Mesothelial cell of epicardium (in vitro differentiated cells): ENCODE data around the gene TCEAL1. TPM values are rescaled to one million over a fixed set of nuclear protein-coding genes. Genes with fewer than 3 reads are reported as not detected.
"Not testable (repeated sequence)": the region's sequence is repeated elsewhere in the genome, so short reads cannot be mapped to it uniquely, and the experiment has no call there.

Source experiments
- DNase-seq, 2 experiments: peaks; one replicate each; pipeline ENCODE4 v3.0.0; 2021; ENCODE audit warnings: low spot score in 2 of 2; ENCODE audit not compliant: unreplicated experiment in 2 of 2
- H3K27ac Mint-ChIP-seq: 2 replicates; pipeline ENCODE4 v1.8.0; 2021; ENCODE audit warnings: mixed read lengths
- H3K27me3 Mint-ChIP-seq: 2 replicates; pipeline ENCODE4 v1.8.0; 2021; ENCODE audit warnings: low read depth, mixed read lengths
- H3K36me3 Mint-ChIP-seq: 2 replicates; pipeline ENCODE4 v1.8.0; 2021; ENCODE audit warnings: mixed read lengths
- H3K4me1 Mint-ChIP-seq: 2 replicates; pipeline ENCODE4 v1.8.0; 2021; ENCODE audit warnings: mixed read lengths
- H3K4me3 Mint-ChIP-seq: 2 replicates; pipeline ENCODE4 v1.8.0; 2021; ENCODE audit warnings: mild to moderate bottlenecking, moderate library complexity, mixed read lengths
- H3K9me3 Mint-ChIP-seq: 2 replicates; pipeline ENCODE4 v1.8.0; 2021; ENCODE audit warnings: mixed read lengths
- total RNA-seq: library from RNA; stranded (reverse); gene quantifications from 3 replicates; pipeline ENCODE4 v1.2.1, GENCODE V29; 2021
- TF ChIP-seq, protein P1 (sequence below): fragments of 200-600 bp; sonication (generic); IDR thresholded peaks from one replicate; pipeline ENCODE4 v1.5.0; 2021; ENCODE audit warnings: antibody characterized with exemption; ENCODE audit not compliant: unreplicated experiment

The TCEAL1 gene
- total RNA-seq, 1 donor from 2014 or later = 18.8 TPM

- TF ChIP-seq, protein P1, sequence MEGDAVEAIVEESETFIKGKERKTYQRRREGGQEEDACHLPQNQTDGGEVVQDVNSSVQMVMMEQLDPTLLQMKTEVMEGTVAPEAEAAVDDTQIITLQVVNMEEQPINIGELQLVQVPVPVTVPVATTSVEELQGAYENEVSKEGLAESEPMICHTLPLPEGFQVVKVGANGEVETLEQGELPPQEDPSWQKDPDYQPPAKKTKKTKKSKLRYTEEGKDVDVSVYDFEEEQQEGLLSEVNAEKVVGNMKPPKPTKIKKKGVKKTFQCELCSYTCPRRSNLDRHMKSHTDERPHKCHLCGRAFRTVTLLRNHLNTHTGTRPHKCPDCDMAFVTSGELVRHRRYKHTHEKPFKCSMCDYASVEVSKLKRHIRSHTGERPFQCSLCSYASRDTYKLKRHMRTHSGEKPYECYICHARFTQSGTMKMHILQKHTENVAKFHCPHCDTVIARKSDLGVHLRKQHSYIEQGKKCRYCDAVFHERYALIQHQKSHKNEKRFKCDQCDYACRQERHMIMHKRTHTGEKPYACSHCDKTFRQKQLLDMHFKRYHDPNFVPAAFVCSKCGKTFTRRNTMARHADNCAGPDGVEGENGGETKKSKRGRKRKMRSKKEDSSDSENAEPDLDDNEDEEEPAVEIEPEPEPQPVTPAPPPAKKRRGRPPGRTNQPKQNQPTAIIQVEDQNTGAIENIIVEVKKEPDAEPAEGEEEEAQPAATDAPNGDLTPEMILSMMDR = no peak
- H3K4me3 Mint-ChIP-seq = no peak overlapping the region
- H3K27ac Mint-ChIP-seq = no peak overlapping the region
- peaks cover 22% of the 10 kb centered on the region for H3K9me3 Mint-ChIP-seq
- DNase-seq = no peak
- no peaks in the 10 kb centered on the region for H3K4me1 Mint-ChIP-seq
- peaks cover 11% of the 10 kb centered on the region for H3K27me3 Mint-ChIP-seq
- no peaks in the 10 kb centered on the region for H3K36me3 Mint-ChIP-seq
These were observed 30.1 kb downstream of the TCEAL1 start for GRCh38 chrX:103658681-103659433.

- not testable (repeated sequence) for DNase-seq, H3K4me1 Mint-ChIP-seq, H3K27ac Mint-ChIP-seq, H3K36me3 Mint-ChIP-seq, H3K4me3 Mint-ChIP-seq
- Mint-ChIP-seq H3K9me3 (peaks cover 22% of the 10 kb centered on the region), H3K27me3 (peaks cover 16% of the 10 kb centered on the region)
These were observed 30.7 kb downstream of the TCEAL1 start for GRCh38 chrX:103659460-103659859.

- H3K36me3 Mint-ChIP-seq = no peaks in the 10 kb centered on the region
- no peak overlapping the region for H3K4me3 Mint-ChIP-seq
- TF ChIP-seq, protein P1 = no peak
- no peaks in the 10 kb centered on the region for H3K4me1 Mint-ChIP-seq
- DNase-seq = peak in 1 of 2 experiments; percentile 25
- H3K27me3 Mint-ChIP-seq = peaks cover 19% of the 10 kb centered on the region
- H3K27ac Mint-ChIP-seq = no peak overlapping the region
- H3K9me3 Mint-ChIP-seq = peaks cover 20% of the 10 kb centered on the region
These were observed 35.4 kb downstream of the TCEAL1 start for GRCh38 chrX:103663981-103664762.

- H3K9me3 Mint-ChIP-seq = peaks cover 15% of the 10 kb centered on the region
- DNase-seq = no peak
- no peak overlapping the region for H3K4me3 Mint-ChIP-seq
- TF ChIP-seq, protein P1 = no peak
- no peak overlapping the region for H3K27ac Mint-ChIP-seq
- H3K4me1 Mint-ChIP-seq = no peaks in the 10 kb centered on the region
- H3K36me3 Mint-ChIP-seq = no peaks in the 10 kb centered on the region
- peaks cover 18% of the 10 kb centered on the region for H3K27me3 Mint-ChIP-seq
These were observed 37.7 kb downstream of the TCEAL1 start for GRCh38 chrX:103666202-103667107.

GRCh38 chrX:103669745-103670144 lies 41.0 kb downstream of the TCEAL1 start:
- TF ChIP-seq, protein P1 = no peak
- no peak overlapping the region for H3K4me3 Mint-ChIP-seq
- DNase-seq = no peak
- peaks cover 14% of the 10 kb centered on the region for H3K9me3 Mint-ChIP-seq
- H3K27me3 Mint-ChIP-seq = peaks cover 2% of the 10 kb centered on the region
- H3K27ac Mint-ChIP-seq = no peak overlapping the region
- no peaks in the 10 kb centered on the region for H3K4me1 Mint-ChIP-seq
- no peaks in the 10 kb centered on the region for H3K36me3 Mint-ChIP-seq
